Astrocyte of the cerebellum (primary cell): ENCODE measurements around the gene NSMCE1.

ENCODE experiments used
- DNase-seq: peaks from one replicate; pipeline ENCODE4 v3.0.0-alpha.2; 2011; ENCODE audit warnings: low read depth
- H3K4me3 ChIP-seq: 2 replicates; pipeline ENCODE4 v1.5.1; 2011; ENCODE audit warnings: mild to moderate bottlenecking, low read depth, low read length, moderate library complexity
- in situ Hi-C: cut with HindIII; loops from 2 replicates; pipeline ENCODE4 v1.10.0; 2017; ENCODE audit warnings: low sequenced_read_pairs
- TF ChIP-seq, protein P1 (sequence below): IDR thresholded peaks from 2 replicates; pipeline ENCODE4 v1.5.1; 2012; ENCODE audit warnings: low read length, low read depth, moderate library complexity, mild to moderate bottlenecking; ENCODE audit errors: missing control alignments

NSMCE1 gene

DNA sequence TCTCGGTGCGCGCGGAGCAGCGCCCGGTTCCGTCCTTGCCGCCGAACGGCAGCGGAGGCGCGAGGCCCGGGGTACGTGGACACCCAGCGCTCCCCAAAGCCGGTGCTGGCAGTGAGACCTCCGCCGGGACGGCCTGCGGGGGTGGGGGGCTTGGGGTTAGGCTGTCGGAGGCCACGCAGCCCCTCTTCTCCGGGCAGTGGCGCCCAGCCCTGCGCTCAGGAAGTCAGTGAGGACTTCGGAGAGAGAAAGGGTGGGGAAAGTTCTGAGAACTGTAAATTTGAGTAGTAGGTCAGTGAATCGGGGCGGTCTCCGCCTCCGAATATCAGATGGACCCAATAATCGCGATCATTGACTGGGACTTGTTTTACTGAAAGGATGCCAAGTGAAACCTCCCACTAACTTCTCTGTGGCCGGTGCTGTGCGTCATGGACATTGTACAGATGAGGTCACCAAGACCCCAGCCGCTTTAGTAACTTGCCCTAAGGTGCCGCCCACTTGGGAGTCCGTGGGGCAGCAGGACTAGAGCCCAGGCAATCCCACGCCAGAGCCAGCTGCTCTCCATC, 45.7 kb upstream of the NSMCE1 start:
- TF ChIP-seq, protein P1, sequence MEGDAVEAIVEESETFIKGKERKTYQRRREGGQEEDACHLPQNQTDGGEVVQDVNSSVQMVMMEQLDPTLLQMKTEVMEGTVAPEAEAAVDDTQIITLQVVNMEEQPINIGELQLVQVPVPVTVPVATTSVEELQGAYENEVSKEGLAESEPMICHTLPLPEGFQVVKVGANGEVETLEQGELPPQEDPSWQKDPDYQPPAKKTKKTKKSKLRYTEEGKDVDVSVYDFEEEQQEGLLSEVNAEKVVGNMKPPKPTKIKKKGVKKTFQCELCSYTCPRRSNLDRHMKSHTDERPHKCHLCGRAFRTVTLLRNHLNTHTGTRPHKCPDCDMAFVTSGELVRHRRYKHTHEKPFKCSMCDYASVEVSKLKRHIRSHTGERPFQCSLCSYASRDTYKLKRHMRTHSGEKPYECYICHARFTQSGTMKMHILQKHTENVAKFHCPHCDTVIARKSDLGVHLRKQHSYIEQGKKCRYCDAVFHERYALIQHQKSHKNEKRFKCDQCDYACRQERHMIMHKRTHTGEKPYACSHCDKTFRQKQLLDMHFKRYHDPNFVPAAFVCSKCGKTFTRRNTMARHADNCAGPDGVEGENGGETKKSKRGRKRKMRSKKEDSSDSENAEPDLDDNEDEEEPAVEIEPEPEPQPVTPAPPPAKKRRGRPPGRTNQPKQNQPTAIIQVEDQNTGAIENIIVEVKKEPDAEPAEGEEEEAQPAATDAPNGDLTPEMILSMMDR: no peak

GRCh38 chr16:27313422-27314160, 45.0 kb upstream of the NSMCE1 start, which contains the start of gene IL4R:
Gene IL4R, plus strand, starts transcription at chr16:27313974. Its CDS starts 26,230 bp downstream, at chr16:27340204.
- peak within 1 kb of the TSS; percentile 66 for H3K4me3 ChIP-seq
- in situ Hi-C loops: no loop called here
- peak; percentile 41 for DNase-seq
- TF ChIP-seq, protein P1: no peak

More for the DNA sequence above, 45.7 kb upstream of the NSMCE1 start:
- in situ Hi-C loops: no loop called here
- H3K4me3 ChIP-seq: peak overlapping the region; percentile 66
- DNase-seq: peak; percentile 93

GRCh38 chr16:27312580-27313421, 44.2 kb upstream of the NSMCE1 start:
- in situ Hi-C loops: no loop called here
- DNase-seq: no peak

DNA sequence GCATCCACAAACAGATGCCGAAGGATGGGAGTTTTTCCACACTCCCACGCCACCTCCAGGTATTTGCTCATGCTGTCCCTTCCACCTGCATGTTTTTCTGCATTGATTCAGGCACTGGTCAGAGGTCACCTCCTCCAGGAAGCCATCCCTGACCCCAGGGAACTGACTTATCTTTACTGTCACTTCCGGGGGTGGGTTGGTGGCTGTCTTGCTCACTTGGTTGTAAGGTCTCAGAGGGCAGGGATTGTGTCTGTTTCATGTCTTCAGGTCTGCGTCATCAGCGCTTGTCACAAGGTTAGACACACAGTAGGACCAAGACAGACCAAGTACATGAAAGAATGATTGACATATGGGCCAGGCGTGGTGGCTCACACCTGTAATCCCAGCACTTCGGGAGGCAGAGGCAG, 43.3 kb upstream of the NSMCE1 start:
- TF ChIP-seq, protein P1: no peak
- DNase-seq: no peak
- no peak overlapping the region for H3K4me3 ChIP-seq
- in situ Hi-C loops: no loop called here

More at GRCh38 chr16:27312580-27313421, 44.2 kb upstream of the NSMCE1 start:
- TF ChIP-seq, protein P1: no peak
- peak overlapping the region; percentile 66 for H3K4me3 ChIP-seq

GRCh38 chr16:27311448-27311830, 42.9 kb upstream of the NSMCE1 start:
- TF ChIP-seq, protein P1: no peak
- H3K4me3 ChIP-seq: no peak overlapping the region
- in situ Hi-C loops: no loop called here
- DNase-seq: no peak
